ACHN (cell line): Measurements from ENCODE around the gene ARHGAP10.
A peak's percentile ranks its signal among the peaks of the same experiment; 100 is the strongest.
"Not testable (repeated sequence)": the region's sequence is repeated elsewhere in the genome, so short reads cannot be mapped to it uniquely, and the experiment has no call there.

ENCODE experiments used
- DNase-seq: peaks from one replicate; pipeline ENCODE4 v3.0.0-alpha.2; 2015
- in situ Hi-C: cut with HindIII; loops from 2 replicates; pipeline ENCODE4 v1.10.0; 2017; ENCODE audit warnings: low sequenced_read_pairs, low pct_ligation_motif_present, low pct_unique_long_range_greater_than_20kb

ARHGAP10 gene

GRCh38 chr4:147855571-147856009 lies 123.7 kb downstream of the ARHGAP10 start:
- DNase-seq: no peak
- in situ Hi-C loops: no loop called here

- no peak for DNase-seq
- in situ Hi-C loops: no loop called here
Observed at GRCh38 chr4:147860960-147861359, 129.1 kb downstream of the ARHGAP10 start.

DNA sequence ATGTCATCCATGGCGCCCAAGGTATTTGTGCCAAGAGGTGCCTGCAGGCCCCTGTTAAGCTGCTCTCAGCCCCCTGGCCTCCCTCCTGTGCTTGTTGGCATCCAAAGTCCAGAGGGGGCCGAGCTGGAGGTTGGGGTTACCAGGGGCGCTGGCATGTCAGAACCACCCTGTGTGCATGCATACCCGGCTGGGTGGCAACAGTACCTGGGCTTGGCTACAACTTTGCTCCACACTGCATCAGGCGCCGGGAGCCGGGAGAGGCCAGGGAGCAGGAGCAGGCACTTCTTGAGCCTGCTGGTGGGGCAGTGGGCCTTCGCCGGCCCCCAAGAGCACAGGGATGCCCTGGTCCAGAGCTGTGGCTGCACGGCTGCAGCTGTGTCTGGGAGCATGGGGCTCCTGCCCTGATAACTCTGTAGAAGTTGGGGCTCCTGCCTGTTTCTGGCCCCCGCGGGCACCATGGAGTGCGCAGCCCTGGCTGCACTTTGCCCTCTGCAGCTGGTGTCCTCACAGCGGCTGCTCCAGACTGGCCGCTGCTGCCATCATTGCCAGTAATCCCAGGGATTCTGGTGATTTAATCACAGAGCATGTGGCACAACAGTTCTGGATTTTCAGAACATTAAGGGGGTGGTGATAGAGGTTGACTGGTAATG lies 130.3 kb downstream of the ARHGAP10 start:
- in situ Hi-C loops: no loop called here
- DNase-seq: no peak

DNA sequence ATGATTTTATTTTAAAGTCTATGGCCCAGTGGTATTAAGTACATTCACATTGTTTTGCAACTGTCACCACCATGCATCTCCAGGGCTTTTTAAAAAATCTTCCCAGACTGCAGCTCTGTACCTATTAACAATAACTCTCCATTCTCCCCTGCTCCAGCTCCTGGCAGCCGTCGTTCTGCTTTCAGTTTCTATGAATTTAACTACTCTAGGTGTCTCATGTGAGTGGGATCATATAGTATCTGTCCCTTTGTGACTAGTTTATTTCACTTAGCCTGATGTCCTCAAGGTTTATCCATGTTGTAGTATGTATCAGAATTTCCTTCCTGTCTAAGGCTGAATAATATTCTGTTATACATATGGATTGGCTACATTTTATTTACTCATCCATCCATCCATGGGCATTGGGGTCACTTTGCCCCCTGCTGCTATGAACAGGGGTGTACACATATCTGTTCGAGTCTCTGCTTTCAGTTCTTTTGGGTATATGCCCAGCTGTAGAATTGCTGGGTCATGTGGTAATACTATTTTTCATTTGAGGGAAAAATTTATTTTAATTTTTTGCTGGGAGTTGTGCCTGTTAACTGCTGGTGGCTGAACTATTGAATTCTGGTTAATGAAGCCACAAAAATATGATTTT lies 131.3 kb downstream of the ARHGAP10 start:
- in situ Hi-C loops: no loop called here
- DNase-seq: no peak

DNA sequence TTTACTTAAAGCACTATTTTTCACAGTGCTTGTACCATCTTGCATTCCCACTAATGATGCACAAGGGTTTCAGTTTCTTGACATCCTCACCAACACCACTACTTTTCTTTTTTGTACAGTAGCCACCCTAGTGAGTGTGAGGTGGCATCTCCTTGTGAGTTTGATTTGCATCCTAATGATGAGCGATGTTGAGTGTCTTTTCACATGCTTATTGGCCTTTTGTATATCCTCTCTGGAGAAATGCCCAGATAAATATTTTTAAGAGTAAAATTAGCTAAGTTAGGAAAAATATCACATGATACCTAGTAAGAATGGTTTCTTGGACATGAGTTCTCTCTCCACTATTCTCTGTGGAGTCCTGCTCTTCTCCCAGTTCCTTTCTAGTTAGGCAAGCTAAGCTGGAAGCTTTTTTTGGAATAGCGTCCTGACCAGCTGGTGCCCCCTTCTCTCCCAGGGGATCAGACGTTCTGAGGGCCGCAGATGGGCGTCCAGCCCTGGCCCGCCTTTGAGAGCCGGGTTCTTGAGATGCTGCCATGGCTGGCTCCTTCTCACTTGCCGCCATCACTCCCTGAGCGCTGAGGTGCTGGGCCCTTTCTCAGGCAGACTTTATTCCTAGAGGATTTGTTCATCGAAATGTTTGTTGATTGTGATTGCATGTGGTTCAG lies 132.1 kb downstream of the ARHGAP10 start:
- DNase-seq: no peak
- in situ Hi-C loops: no loop called here

DNA sequence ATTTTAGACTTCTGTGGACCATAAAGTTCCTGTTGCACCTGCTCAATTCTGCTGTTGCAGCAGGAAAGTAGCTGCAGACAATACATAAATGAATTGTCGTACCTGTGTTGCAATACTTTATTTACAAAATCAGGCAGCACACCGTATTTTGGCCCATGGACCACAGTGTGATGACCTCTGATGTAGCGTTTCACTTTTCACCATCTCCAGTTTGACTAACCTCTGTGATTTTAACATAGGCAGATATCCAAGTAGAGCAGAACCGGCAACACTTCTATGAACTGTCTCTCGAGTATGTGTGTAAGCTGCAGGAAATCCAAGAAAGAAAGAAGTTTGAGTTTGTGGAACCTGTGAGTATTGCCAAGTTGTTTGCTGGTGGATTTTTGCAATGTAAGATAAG lies 132.7 kb downstream of the ARHGAP10 start:
- in situ Hi-C loops: no loop called here
- no peak for DNase-seq

- DNase-seq: no peak
- in situ Hi-C loops: no loop called here
Observed at GRCh38 chr4:147865926-147866325, 134.0 kb downstream of the ARHGAP10 start.

DNA sequence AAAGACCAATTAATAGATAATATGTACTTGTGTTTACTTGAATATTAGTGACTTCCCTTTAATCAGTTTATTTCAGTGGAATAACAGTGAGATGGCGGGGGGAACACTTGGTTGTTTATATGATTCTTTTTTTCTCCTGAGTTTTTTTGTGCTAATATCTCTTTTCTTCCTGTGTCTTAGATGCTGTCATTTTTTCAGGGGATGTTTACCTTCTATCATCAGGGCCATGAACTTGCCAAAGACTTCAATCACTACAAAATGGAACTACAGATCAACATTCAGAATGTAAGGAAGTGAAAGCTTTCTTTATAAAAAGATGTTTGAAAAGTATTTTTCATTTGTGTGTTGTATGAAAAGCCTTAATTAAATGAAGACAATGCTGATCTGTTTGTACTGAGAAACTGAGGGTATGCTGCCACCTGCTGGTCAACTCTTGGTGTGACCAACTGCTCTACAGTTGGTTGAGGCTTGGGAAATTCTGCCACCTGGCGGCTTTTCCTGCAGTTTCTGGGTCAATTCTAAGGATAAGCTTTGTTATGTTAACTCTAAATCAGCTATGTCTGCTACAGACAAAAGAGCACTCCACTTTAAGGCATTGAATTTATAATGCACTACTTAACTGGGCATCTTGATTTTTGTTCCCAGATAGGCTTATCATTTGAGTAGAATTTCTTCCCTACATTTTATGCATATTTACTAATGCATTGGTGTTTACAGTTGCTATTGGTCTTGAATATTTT lies 134.8 kb downstream of the ARHGAP10 start:
- in situ Hi-C loops: no loop called here
- DNase-seq: peak; percentile 83

- in situ Hi-C loops: no loop called here
Observed at GRCh38 chr4:147874109-147874508, 142.2 kb downstream of the ARHGAP10 start.

DNA sequence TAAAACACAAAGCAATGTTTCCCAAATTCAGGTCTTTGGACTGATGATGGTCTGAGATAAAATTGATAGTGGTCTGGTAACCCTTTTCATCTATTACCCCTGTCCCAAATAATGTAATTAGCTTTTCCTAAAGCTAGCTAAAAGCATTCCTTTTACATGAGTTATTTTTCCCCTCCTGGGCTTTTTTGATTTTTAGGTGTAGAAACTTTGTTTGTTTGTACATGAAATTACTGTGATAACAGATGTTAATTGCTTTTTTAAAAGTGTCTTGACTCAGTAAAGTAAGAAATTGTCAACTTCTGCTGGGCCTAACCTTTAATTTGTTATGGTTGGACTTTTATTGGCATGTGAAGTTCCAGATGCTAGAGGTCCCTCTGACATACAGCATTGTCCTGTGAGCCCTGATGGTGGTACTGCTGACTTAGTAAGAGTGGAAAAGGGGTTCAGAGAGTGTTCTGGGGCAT lies 145.5 kb downstream of the ARHGAP10 start:
- DNase-seq: no peak
- in situ Hi-C loops: no loop called here

More at GRCh38 chr4:147874109-147874508, 142.2 kb downstream of the ARHGAP10 start:
- no peak for DNase-seq

DNA sequence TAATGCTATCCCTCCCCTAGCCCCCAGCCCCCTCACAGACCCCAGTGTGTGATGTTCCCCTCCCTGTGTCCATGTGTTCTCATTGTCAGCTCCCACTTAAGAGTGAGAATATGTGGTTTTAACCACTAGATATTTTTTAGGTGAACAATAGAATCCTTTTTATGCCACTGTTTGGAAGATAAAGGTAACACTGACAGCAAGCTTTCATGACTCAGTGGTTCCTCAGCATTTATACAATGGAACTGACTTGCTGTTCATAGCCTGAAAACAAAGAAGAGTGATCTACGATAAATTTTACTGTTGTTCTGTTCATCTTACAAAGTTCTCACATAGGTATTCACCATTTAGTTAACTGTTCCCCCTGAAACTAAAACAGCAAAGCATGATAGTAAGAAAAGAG lies 147.8 kb downstream of the ARHGAP10 start:
- DNase-seq: no peak
- in situ Hi-C loops: no loop called here

- in situ Hi-C loops: no loop called here
- no peak for DNase-seq
Observed at GRCh38 chr4:147880511-147880910, 148.6 kb downstream of the ARHGAP10 start.

DNA sequence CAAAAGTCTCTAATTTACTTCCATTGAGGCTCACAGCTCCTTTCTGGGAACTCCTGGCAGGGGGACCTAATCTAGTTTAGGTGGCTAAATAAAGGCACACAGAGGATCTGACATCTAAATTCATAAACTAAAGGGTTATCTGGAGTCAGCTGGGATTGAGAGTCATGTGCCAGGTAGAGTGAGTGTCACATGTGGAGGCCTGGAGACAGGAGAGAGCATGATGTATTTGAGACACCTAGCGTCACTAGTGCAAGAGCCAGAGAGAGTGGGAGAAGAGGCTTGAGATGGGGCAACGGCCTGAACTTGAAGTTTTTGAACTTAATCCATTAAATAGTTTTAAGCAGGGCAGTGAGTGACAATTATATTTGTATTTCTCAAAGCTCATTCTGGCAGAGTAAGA lies 152.6 kb downstream of the ARHGAP10 start:
- in situ Hi-C loops: no loop called here
- DNase-seq: no peak

- in situ Hi-C loops, DNase-seq: not testable (repeated sequence)
Observed at GRCh38 chr4:147885216-147885615, 153.3 kb downstream of the ARHGAP10 start.

DNA sequence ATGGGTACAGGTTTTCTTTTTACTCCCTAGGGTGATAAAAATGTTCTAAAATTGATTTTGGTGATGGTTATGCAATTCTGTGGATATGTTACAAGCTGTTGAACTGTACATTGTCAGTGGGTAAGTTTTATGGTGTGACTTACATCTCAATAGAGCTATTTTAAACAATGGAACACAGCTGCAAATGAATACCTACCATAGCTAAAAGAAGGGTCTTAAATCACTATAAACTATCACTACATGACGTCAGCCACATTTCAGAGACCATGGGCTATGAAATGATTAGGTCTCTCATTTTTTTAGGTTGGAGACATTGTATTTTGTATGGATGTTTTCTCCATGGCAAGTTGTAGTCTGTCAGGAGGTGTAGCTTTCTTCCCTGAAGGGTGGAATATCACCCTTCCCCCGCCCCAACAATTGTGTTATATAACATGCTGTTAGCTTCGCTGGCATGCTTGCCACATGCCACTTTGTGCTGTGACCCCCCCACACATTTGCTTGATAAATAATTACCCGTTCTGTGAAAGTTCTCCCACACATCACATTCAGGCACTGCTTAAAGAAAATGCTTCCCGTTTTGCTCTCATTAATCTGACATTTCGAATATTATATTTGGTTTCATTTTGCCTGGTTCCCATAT lies 159.7 kb downstream of the ARHGAP10 start:
- in situ Hi-C loops: no loop called here
- DNase-seq: no peak

DNA sequence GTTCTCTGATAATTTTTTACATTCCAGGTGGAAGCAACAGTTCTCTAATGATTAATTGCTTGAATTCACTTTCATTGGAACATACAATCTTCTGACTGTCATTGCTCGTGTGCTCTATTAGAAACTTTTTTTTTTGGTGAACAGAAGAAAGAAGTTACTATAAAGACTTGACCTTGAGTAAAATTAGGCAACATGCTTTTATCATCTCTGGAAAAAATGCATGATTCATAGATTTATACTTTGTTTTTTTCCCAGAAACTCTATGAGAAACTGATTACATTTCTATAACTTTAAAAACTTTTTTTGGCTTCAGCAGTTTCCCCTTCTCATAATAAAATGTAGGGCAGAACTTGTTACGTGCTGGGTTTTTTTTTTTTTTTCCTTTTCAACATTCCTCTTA lies 167.6 kb downstream of the ARHGAP10 start:
- in situ Hi-C loops: no loop called here
- no peak for DNase-seq

DNA sequence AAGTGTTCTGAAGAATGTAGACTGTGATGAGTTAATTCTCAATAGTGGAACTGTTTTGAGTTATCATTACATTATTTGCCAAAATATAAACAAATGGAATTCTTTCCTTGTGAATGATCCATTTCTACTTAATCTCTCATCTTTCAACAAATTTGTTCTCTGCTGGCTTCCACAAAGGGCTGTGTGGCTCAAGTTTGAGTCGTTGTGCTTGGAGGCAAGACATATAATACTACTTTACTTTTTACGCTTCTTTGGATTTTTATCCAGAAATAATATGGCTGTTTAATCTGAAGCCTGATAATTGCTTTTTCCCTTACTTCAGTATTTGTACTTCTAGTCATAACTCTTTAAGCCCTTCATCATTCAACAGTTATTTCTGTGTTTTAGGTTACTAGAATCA lies 169.5 kb downstream of the ARHGAP10 start:
- in situ Hi-C loops: no loop called here
- no peak for DNase-seq

DNA sequence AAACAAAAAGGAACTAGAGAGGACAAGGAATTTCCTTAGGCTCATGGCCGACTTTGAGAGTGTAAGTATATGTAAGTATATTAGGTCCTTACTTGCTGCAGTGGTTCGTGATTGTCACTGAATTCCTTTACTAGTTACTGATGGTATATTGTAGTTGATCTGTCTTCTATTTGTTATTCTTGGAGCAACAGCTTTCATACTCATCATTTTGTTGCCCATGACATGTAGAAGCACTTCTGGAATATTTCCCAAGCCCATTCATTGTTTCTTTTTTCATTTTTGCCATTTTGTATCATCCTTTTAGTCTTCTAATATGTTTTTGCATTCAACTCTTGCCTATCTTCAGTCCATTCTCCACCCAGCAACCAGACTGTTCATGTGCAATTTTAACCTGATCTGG lies 170.0 kb downstream of the ARHGAP10 start:
- no peak for DNase-seq
- in situ Hi-C loops: no loop called here

DNA sequence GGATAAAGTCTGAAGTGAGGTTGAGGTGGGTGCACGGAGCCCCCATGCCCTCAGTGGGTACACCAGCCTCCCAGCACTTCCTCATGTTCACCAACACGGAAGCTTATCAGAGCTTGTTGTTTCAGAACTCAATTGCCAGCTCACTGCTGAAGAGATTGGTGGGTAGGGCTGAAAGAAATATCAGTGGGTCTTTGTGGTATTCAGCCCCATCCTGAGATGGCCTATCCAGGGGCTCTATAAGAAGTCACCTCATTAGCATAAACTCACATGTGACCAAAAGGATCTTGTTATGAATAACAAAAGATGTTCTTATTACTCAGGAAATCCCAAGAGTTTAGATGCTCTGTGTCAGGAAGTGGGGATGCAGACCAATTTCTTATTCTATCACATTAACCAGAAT lies 177.3 kb downstream of the ARHGAP10 start:
- in situ Hi-C loops: no loop called here
- no peak for DNase-seq
